HCT116 (cell line): ENCODE measurements around the gene GNB1. TPM values are rescaled to one million over a fixed set of nuclear protein-coding genes. Genes with fewer than 3 reads are reported as not detected.

ENCODE experiments used
- ATAC-seq: fragments of 200-7000 bp; cut with Tn5 transposase; 2 replicates; pipeline ENCODE4 v1.9.1; 2020; ENCODE audit warnings: mild to moderate bottlenecking, moderate library complexity
- BruUV-seq: library from RNA; stranded (reverse); fragments of 400-500 nt; replicated peaks from 2 replicates; lab custom pipeline; 2021; lab: Mats Ljungman, UMichigan
- CTCF ChIA-PET: fragments of 300-600 bp; sonication (Branson Sonifier 250); formaldehyde crosslinking; loops from one replicate; lab custom pipeline; 2021; ENCODE audit warnings: antibody characterized with exemption; lab: Charles Lee
- POLR2A ChIA-PET: fragments of 300-600, 350-600 bp; sonication (Branson Sonifier 250); formaldehyde crosslinking; loops from one replicate; lab custom pipeline; 2021; ENCODE audit warnings: antibody characterized with exemption; lab: Charles Lee
- RAD21 ChIA-PET, 2 experiments: fragments of 300-600 bp; sonication (Branson Sonifier 250); formaldehyde crosslinking; loops; one replicate each; lab custom pipeline; 2023; ENCODE audit warnings: low total read pairs in 2 of 2; ENCODE audit not compliant: uncharacterized antibody in 2 of 2, unreplicated experiment in 2 of 2, low non-redundant PET in 1 of 2; lab: Charles Lee
- DNase-seq: peaks from one replicate; pipeline ENCODE4 v3.0.0-alpha.2; 2010; ENCODE audit warnings: low read depth, low spot score
- H2AFZ ChIP-seq: fragments of 200-600 bp; shearing (Covaris generic), sonication (generic); 2 replicates; pipeline ENCODE4 v1.6.1; 2017; ENCODE audit warnings: low read depth, mixed run types, mixed read lengths, antibody characterized with exemption, low read length; ENCODE audit not compliant: poor library complexity, severe bottlenecking
- H3K27ac ChIP-seq: 2 replicates; pipeline ENCODE4 v1.5.1; 2012; ENCODE audit warnings: low read depth, low read length
- H3K27me3 ChIP-seq: fragments of 200-600 bp; sonication (generic); 2 replicates; pipeline ENCODE4 v1.6.1; 2016; ENCODE audit warnings: mixed run types, low read length, mixed read lengths; ENCODE audit not compliant: insufficient read depth
- H3K36me3 ChIP-seq, 2 experiments: fragments of 200-500 bp in 1 of 2; fragments of 200-600 bp in 1 of 2; sonication (Bioruptor generic) in 1 of 2; sonication (generic) in 1 of 2; 2 replicates each; pipeline versions ENCODE4 v1.5.1 to v1.6.1; 2014 to 2016; ENCODE audit warnings: low read length in 2 of 2, inconsistent platforms in 1 of 2, mixed read lengths in 1 of 2, mixed run types in 1 of 2; ENCODE audit not compliant: insufficient read depth in 2 of 2, control insufficient read depth in 1 of 2
- H3K4me1 ChIP-seq, 2 experiments: fragments of 200-600 bp in 1 of 2; sonication (generic) in 1 of 2; 2 replicates each; pipeline versions ENCODE4 v1.5.1 to v1.6.1; 2012 to 2017; ENCODE audit warnings: low read length in 2 of 2, inconsistent platforms in 1 of 2, mild to moderate bottlenecking in 1 of 2, mixed read lengths in 1 of 2, mixed run types in 1 of 2, moderate library complexity in 1 of 2; ENCODE audit not compliant: insufficient read depth in 2 of 2, control insufficient read depth in 1 of 2
- H3K4me2 ChIP-seq: fragments of 200-600 bp; sonication (generic); 2 replicates; pipeline ENCODE4 v1.6.1; 2017; ENCODE audit warnings: mixed run types, low read length, mixed read lengths
- H3K4me3 ChIP-seq, 2 experiments: fragments of 200-600 bp in 1 of 2; sonication (generic) in 1 of 2; replicated peaks in 1 of 2; 2 replicates each; pipeline ENCODE4 v1.5.1; 2011 to 2016; ENCODE audit warnings: low read length in 2 of 2, control low read depth in 1 of 2, low read depth in 1 of 2, mild to moderate bottlenecking in 1 of 2, mixed read lengths in 1 of 2, mixed run types in 1 of 2
- H3K79me2 ChIP-seq: fragments of 200-600 bp; sonication (generic); 2 replicates; pipeline ENCODE4 v1.6.1; 2017; ENCODE audit warnings: mild to moderate bottlenecking, mixed run types, low read length, moderate library complexity, mixed read lengths; ENCODE audit not compliant: insufficient read depth
- H3K9ac ChIP-seq: fragments of 200-600 bp; sonication (generic); 2 replicates; pipeline ENCODE4 v1.6.1; 2016; ENCODE audit warnings: low read length, mixed read lengths
- H3K9me2 ChIP-seq: fragments of 200-600 bp; sonication (generic), shearing (Covaris generic); 2 replicates; pipeline ENCODE4 v1.6.1; 2017; ENCODE audit warnings: mixed run types, mild to moderate bottlenecking, moderate library complexity; ENCODE audit not compliant: insufficient read depth
- H3K9me3 ChIP-seq, 2 experiments: fragments of 200-500 bp in 1 of 2; fragments of 200-600 bp in 1 of 2; sonication (Bioruptor generic) in 1 of 2; sonication (generic) in 1 of 2; 2 replicates each; pipeline ENCODE4 v1.6.1; 2014 to 2017; ENCODE audit warnings: low read length in 2 of 2, mixed read lengths in 2 of 2, inconsistent platforms in 1 of 2, low read depth in 1 of 2, mild to moderate bottlenecking in 1 of 2, mixed run types in 1 of 2, moderate library complexity in 1 of 2; ENCODE audit not compliant: control insufficient read depth in 1 of 2, insufficient read depth in 1 of 2
- H4K20me1 ChIP-seq: fragments of 200-600 bp; sonication (generic), shearing (Covaris generic); 2 replicates; pipeline ENCODE4 v1.6.1; 2017; ENCODE audit warnings: mixed run types, mild to moderate bottlenecking, moderate library complexity; ENCODE audit not compliant: insufficient read depth
- ATF3 ChIP-seq: IDR thresholded peaks from 2 replicates; pipeline ENCODE4 v1.6.1; 2012
- CBX3 ChIP-seq: IDR thresholded peaks from 2 replicates; pipeline ENCODE4 v1.6.1; 2012; ENCODE audit warnings: low read depth
- CEBPB ChIP-seq: IDR thresholded peaks from 2 replicates; pipeline ENCODE4 v1.6.1; 2012; ENCODE audit warnings: low read depth
- EZH2 ChIP-seq: fragments of 200-600 bp; sonication (generic); IDR thresholded peaks from 2 replicates; pipeline ENCODE4 v1.6.1; 2017; ENCODE audit warnings: antibody characterized with exemption, mixed run types
- EZH2phosphoT487 ChIP-seq: fragments of 200-600 bp; IDR thresholded peaks from 2 replicates; pipeline ENCODE4 v1.6.1; 2018; ENCODE audit warnings: antibody characterized with exemption, borderline replicate concordance
- FOSL1 ChIP-seq: IDR thresholded peaks from 2 replicates; pipeline ENCODE4 v1.6.1; 2012; ENCODE audit warnings: low read depth
- JUND ChIP-seq: IDR thresholded peaks from 2 replicates; pipeline ENCODE4 v1.6.1; 2012
- MAX ChIP-seq: IDR thresholded peaks from 2 replicates; pipeline ENCODE4 v1.6.1; 2012
- POLR2A ChIP-seq: IDR thresholded peaks from 2 replicates; pipeline ENCODE4 v1.7.0; 2011; ENCODE audit warnings: borderline replicate concordance; ENCODE audit not compliant: insufficient read depth, insufficient read length; ENCODE audit errors: extremely low read depth
- POLR2AphosphoS5 ChIP-seq: IDR thresholded peaks from 2 replicates; pipeline ENCODE4 v1.6.1; 2011; ENCODE audit warnings: mild to moderate bottlenecking, low read depth, low read length, moderate library complexity
- RAD21 ChIP-seq: IDR thresholded peaks from 2 replicates; pipeline ENCODE4 v1.6.1; 2012; ENCODE audit warnings: low read depth, mild to moderate bottlenecking
- REST ChIP-seq: IDR thresholded peaks from 2 replicates; pipeline ENCODE4 v1.6.1; 2012; ENCODE audit warnings: low read depth
- SIN3A ChIP-seq: IDR thresholded peaks from 2 replicates; pipeline ENCODE4 v1.6.1; 2012; ENCODE audit warnings: low read depth
- SP1 ChIP-seq: IDR thresholded peaks from 2 replicates; pipeline ENCODE4 v1.6.1; 2012; ENCODE audit warnings: low read depth
- SRF ChIP-seq: IDR thresholded peaks from 2 replicates; pipeline ENCODE4 v1.6.1; 2012; ENCODE audit warnings: low read depth
- TCF7L2 ChIP-seq: IDR thresholded peaks from 2 replicates; pipeline ENCODE4 v1.7.0; 2011; ENCODE audit warnings: borderline replicate concordance, inconsistent platforms; ENCODE audit not compliant: insufficient read depth, insufficient read length; ENCODE audit errors: extremely low read depth
- YY1 ChIP-seq: IDR thresholded peaks from 2 replicates; pipeline ENCODE4 v1.6.1; 2011; ENCODE audit warnings: low read length, low read depth, moderate library complexity, mild to moderate bottlenecking; ENCODE audit not compliant: insufficient replicate concordance; ENCODE audit errors: extremely low read depth
- ZBTB33 ChIP-seq: IDR thresholded peaks from 2 replicates; pipeline ENCODE4 v1.6.1; 2011; ENCODE audit warnings: mild to moderate bottlenecking, low read length, moderate library complexity; ENCODE audit not compliant: insufficient replicate concordance; ENCODE audit errors: extremely low read depth
- ZFX ChIP-seq: fragments of 450-650 bp; IDR thresholded peaks from 2 replicates; pipeline ENCODE4 v1.6.1; 2017
- intact Hi-C: fragments of 100-400 bp; cut with micrococcal nuclease; formaldehyde crosslinking; loops from 2 replicates; pipeline ENCODE4 v1.10.0; 2022
- total RNA-seq: library from RNA; stranded (reverse); gene quantifications from one replicate; pipeline ENCODE4 v1.2.1, GENCODE V29; 2021; ENCODE audit not compliant: unreplicated experiment

GNB1 gene
- total RNA-seq, 1 experiment from 2014 or later, result 371 TPM

- no peak for DNase-seq
- Histone ChIP-seq H3K27ac (no peak overlapping the region), H2AFZ (no peak overlapping the region), H3K36me3 (no peaks in the 10 kb centered on the region), H3K4me3 (no peak overlapping the region), H4K20me1 (no peaks in the 10 kb centered on the region), H3K9me2 (no peaks in the 10 kb centered on the region), H3K79me2 (no peaks in the 10 kb centered on the region), H3K9ac (no peak overlapping the region), H3K4me2 (no peak overlapping the region), H3K9me3 (no peaks in the 10 kb centered on the region), H3K4me1 (peaks cover 19 to 29% of the 10 kb centered on the region in 2 experiments), H3K27me3 (no peaks in the 10 kb centered on the region)
- ChIA-PET POLR2A (no interaction called here), CTCF (no interaction called here), RAD21 (no interaction called here)
- ATAC-seq, result no peak
- intact Hi-C loops, result no loop called here
- TF ChIP-seq ATF3, result no peak
- no peak for TF ChIP-seq CBX3
- no peak for TF ChIP-seq ZFX
- no peak for TF ChIP-seq SRF
- TF ChIP-seq REST, result no peak
- TF ChIP-seq TCF7L2, result no peak
- no peak for TF ChIP-seq JUND
- no peak for TF ChIP-seq YY1
- no peak for TF ChIP-seq ZBTB33
- TF ChIP-seq RAD21, result no peak
- TF ChIP-seq POLR2AphosphoS5, result no peak
- no peak for TF ChIP-seq MAX
- no peak for TF ChIP-seq EZH2phosphoT487
- TF ChIP-seq EZH2, result no peak
- TF ChIP-seq POLR2A, result no peak
- TF ChIP-seq FOSL1, result no peak
- TF ChIP-seq SIN3A, result no peak
- TF ChIP-seq SP1, result no peak
- no peak for TF ChIP-seq CEBPB
- no TSS peak for BruUV-seq
Measured at GRCh38 chr1:1911350-1912041, 20.6 kb upstream of the GNB1 start.
